Measurements from ENCODE around the gene ZBTB16. TPM values are rescaled to one million over a fixed set of nuclear protein-coding genes. Genes with fewer than 3 reads are reported as not detected.

Gene ZBTB16
- total RNA-seq, 1 experiment from 2014 or later: 70.4 TPM

DNA sequence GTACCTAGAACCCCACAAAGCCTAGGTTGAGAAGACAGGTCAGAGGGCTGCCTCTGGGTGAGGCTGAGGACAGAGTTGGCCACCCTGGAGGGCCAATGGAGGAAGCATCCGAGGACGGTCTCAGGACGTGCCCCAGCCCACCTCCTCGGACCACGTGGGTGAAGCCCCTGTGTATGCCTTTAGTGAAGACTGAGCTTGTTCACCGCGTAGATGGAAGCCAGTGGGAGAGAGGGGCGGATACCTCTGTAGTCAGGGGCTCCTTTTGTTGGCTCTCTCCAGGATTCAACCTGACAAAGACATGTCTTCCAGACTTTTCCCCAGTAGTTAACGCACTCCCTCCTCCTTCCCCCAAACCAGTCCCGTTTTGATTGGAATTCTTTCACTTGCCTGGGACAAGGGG, 110.7 kb downstream of the ZBTB16 start:
- ChIA-PET CTCF (interaction anchor here (1.1 kb wide), 1 partner anchor 175 kb away, joined by 3 read pairs; no protein-coding TSS in a partner anchor), POLR2A (interaction anchor here (0.8 to 33.6 kb wide), 7 partner anchors 7 to 107 kb away, joined by 3 to 1399 read pairs (median 6); no protein-coding TSS in a partner anchor)
- no TSS peak for BruUV-seq (replicated peaks)

DNA sequence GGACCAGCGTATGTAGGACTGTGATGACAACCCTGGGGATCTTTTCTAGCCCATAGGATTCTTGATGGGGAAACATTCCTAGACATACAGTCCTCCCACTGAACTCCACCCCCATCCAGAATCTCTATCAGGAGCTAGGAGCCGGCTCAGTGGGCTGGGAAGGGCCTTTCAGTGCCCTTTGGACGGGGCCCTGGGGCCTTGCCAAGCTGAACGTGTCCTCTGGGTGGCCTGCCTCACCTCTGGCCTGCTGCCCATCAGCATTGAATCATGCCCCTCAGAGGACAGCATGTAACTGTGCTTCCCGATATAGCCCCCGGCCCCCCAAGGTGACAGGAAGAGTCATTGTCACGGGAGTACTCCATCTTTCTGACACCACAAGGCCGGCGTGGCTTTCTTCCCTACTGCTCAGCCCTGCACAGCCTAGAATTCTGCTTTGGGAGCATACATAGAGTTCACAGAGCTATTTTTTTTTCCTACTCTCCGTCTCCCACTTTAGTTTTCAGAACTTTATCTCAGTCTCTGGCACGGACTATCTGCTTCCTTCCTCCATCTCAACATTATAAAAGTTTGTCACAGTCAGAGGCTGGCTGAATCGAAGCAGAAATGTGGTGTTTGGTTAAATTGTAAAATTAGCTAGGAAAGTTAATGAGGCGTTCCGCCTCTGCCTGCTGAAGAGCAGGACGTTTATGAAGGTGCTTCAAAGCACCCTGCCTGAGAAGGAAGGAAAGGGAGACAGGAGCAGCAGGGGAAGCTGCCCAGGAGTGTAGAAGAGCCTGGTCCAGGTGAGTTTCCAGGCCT, 111.9 kb downstream of the ZBTB16 start:
- H3K27ac Mint-ChIP-seq (ENCODE audit: low read depth, unreplicated experiment): peak overlapping the region; percentile 99
- H3K9me3 Mint-ChIP-seq (ENCODE audit: unreplicated experiment): no peaks in the 10 kb centered on the region
- H3K4me1 Mint-ChIP-seq (ENCODE audit: insufficient read depth, unreplicated experiment): peaks cover 84% of the 10 kb centered on the region
- peak; percentile 51 for DNase-seq (ENCODE audit: unreplicated experiment)
- BruUV-seq (replicated peaks): no TSS peak
- intact Hi-C loops (cut with micrococcal nuclease): no loop called here
- no peak overlapping the region for H3K4me3 Mint-ChIP-seq (ENCODE audit: unreplicated experiment)
- H3K36me3 Mint-ChIP-seq (ENCODE audit: insufficient read depth, unreplicated experiment): peaks cover 100% of the 10 kb centered on the region
- TF ChIP-seq, protein P1, sequence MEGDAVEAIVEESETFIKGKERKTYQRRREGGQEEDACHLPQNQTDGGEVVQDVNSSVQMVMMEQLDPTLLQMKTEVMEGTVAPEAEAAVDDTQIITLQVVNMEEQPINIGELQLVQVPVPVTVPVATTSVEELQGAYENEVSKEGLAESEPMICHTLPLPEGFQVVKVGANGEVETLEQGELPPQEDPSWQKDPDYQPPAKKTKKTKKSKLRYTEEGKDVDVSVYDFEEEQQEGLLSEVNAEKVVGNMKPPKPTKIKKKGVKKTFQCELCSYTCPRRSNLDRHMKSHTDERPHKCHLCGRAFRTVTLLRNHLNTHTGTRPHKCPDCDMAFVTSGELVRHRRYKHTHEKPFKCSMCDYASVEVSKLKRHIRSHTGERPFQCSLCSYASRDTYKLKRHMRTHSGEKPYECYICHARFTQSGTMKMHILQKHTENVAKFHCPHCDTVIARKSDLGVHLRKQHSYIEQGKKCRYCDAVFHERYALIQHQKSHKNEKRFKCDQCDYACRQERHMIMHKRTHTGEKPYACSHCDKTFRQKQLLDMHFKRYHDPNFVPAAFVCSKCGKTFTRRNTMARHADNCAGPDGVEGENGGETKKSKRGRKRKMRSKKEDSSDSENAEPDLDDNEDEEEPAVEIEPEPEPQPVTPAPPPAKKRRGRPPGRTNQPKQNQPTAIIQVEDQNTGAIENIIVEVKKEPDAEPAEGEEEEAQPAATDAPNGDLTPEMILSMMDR (IDR thresholded peaks at IDR 0.05; ENCODE audit: unreplicated experiment): no peak
- POLR2A ChIA-PET: interaction anchor here (0.6 to 33.6 kb wide), 11 partner anchors 7 to 128 kb away, joined by 3 to 1399 read pairs (median 4); partner anchors contain the start of gene NNMT
- CTCF ChIA-PET: interaction anchor here (0.7 to 1.5 kb wide), 3 partner anchors 9 to 45 kb away, joined by 3 to 4 read pairs (median 3); no protein-coding TSS in a partner anchor
- H3K27me3 Mint-ChIP-seq (ENCODE audit: insufficient read depth, unreplicated experiment): no peaks in the 10 kb centered on the region

More for the DNA sequence above, 110.7 kb downstream of the ZBTB16 start:
- TF ChIP-seq, protein P1 (IDR thresholded peaks at IDR 0.05; ENCODE audit: unreplicated experiment): no peak
- Mint-ChIP-seq H3K4me3 (ENCODE audit: unreplicated experiment) (no peak overlapping the region), H3K9me3 (ENCODE audit: unreplicated experiment) (no peaks in the 10 kb centered on the region), H3K4me1 (ENCODE audit: insufficient read depth, unreplicated experiment) (peaks cover 84% of the 10 kb centered on the region), H3K27ac (ENCODE audit: low read depth, unreplicated experiment) (peak overlapping the region; percentile 99), H3K36me3 (ENCODE audit: insufficient read depth, unreplicated experiment) (peaks cover 100% of the 10 kb centered on the region), H3K27me3 (ENCODE audit: insufficient read depth, unreplicated experiment) (no peaks in the 10 kb centered on the region)
- intact Hi-C loops (cut with micrococcal nuclease): no loop called here
- DNase-seq (ENCODE audit: unreplicated experiment): no peak

DNA sequence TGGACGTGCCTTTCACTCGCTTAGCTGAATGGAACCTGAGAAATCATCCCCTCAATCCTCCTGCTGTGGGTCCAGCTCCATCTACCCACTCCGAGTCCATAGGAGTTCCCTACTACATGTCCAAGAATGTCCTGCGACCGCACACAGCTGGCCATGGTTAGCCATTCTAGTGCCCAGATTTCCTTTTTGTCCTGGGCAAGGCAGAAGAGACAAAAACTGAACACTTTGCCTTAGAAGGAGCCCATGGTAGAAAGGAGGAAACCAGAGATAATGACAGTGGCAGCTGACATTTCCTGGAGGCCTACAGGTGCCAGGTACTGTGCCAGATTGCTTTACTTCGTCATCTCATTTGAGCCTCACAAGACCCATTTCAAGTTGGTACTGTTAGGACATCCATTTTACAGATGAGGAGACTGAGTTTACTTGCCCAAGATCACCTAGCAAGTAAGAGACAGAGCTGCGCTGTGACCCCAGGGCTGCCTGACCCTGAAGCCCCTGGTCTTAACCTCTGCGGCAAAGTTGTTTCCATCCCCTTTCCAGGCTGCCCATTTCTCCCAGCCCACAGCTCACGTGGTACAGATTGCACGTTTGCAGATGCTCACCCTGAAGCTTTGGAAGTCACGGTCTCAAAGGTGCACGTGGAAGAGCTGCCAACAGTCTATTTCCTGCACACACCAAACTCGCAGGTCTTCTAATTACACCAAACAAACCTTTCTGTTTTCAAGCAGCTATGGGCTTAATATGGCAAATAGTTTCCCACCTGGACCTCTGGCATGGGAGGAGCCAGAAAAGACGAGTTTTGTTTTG, 112.7 kb downstream of the ZBTB16 start:
- Mint-ChIP-seq H3K27me3 (ENCODE audit: insufficient read depth, unreplicated experiment) (no peaks in the 10 kb centered on the region), H3K9me3 (ENCODE audit: unreplicated experiment) (no peaks in the 10 kb centered on the region), H3K36me3 (ENCODE audit: insufficient read depth, unreplicated experiment) (peaks cover 100% of the 10 kb centered on the region), H3K4me1 (ENCODE audit: insufficient read depth, unreplicated experiment) (peaks cover 81% of the 10 kb centered on the region), H3K4me3 (ENCODE audit: unreplicated experiment) (no peak overlapping the region), H3K27ac (ENCODE audit: low read depth, unreplicated experiment) (peak overlapping the region; percentile 99)
- ChIA-PET POLR2A (interaction anchor here (1.0 to 33.6 kb wide), 9 partner anchors 6 to 124 kb away, joined by 3 to 1399 read pairs (median 4); partner anchors contain the start of gene NNMT), CTCF (interaction anchor here (0.7 to 1.5 kb wide), 3 partner anchors 8 to 44 kb away, joined by 3 to 4 read pairs (median 3); no protein-coding TSS in a partner anchor)
- BruUV-seq (replicated peaks): no TSS peak
- TF ChIP-seq, protein P1 (IDR thresholded peaks at IDR 0.05; ENCODE audit: unreplicated experiment): no peak
- intact Hi-C loops (cut with micrococcal nuclease): no loop called here
- no peak for DNase-seq (ENCODE audit: unreplicated experiment)
